HG02623 (cell line): ENCODE measurements around the gene LRRC8E.
A peak's percentile ranks its signal among the peaks of the same experiment; 100 is the strongest.

Experiments used
- ATAC-seq: cut with Tn5 transposase; IDR thresholded peaks from one replicate; pipeline ENCODE4 v1.9.1; 2021; ENCODE audit warnings: moderate library complexity; ENCODE audit not compliant: unreplicated experiment

LRRC8E gene

DNA sequence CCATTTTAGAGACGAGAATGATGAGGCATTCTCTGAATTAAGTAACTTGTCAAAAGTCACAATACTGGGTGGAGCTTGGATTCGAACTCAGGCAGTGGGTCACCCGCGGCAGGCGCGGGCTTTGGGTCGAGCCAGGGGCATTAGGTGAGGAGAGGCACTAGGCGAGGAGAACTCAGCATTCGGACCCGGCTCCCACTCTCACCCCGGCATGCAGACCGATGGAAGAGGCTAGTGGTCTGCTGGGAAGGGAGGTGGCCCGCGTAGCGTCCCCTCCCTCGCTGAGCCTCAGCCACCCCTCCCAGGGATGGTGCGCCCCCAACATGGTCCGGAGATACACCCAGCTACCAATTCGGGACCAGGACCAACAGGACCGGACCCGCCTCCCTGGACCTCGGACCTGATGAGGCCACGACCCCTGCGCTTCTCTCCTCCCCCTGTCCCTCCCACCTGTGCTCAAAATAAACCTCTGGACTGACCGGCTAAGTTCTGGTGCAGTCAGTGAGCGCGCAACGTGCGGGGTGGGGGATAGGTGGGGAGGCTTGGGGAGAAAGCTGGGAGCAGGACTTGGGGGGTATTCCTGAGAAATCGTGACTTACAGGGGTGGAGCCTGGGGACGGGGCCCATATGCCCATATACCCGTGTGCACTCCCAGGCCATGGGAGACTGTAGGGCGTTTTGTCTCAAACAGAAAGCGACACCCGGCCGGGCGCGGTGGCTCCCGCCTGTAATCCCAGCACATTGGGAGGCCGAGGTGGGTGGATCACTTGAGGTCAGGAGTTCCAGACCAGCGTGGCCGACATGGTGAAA lies 30.5 kb downstream of the LRRC8E start:
- no peak for ATAC-seq

DNA sequence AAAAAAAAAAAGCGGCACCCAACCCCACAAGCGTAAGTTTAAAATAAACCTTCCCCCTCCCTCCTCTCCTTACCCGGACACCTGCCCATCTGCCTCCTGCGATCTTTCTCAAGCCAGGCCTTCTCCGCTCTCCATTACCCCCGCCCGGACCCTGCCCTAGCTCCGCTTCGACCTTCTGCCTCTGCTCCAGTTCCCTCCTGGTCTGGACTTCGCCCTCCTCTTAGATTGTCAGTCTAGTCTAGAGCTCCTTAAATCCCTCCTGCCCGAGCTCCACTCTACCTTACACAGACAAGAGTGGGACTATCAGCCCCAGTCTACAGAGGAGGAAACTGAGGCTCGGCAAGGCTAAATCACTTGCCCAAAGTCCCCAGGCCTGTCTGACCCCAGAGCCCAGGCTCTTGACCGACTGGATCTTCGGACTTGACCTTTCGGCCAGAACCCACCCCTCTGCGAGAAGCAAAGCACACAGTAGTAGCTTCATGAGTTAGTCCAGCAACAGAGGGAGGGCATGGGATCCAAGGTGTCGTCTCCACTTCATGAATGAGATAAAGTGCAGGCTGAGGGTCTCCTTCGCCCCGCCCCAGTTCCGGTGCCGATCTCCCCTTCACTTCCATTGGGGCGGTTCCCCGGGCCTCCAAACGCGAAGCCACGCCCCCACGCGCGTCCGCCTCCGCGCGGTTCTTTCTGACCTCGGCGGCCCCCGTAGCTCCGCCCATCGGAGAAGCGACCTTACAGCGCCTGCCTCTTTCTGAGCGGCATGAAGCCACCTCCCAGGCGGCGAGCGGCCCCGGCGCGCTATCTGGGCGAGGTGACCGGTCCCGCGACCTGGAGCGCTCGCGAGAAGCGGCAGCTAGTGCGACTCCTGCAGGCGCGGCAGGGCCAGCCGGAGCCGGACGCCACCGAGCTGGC lies 31.6 kb downstream of the LRRC8E start, which contains the start of gene SNAPC2:
TSS of gene SNAPC2 (plus strand) at position 729 of the 909 bp plus-strand sequence. CDS start at position 758, 29 bp downstream.
- peak; percentile 49 for ATAC-seq

DNA sequence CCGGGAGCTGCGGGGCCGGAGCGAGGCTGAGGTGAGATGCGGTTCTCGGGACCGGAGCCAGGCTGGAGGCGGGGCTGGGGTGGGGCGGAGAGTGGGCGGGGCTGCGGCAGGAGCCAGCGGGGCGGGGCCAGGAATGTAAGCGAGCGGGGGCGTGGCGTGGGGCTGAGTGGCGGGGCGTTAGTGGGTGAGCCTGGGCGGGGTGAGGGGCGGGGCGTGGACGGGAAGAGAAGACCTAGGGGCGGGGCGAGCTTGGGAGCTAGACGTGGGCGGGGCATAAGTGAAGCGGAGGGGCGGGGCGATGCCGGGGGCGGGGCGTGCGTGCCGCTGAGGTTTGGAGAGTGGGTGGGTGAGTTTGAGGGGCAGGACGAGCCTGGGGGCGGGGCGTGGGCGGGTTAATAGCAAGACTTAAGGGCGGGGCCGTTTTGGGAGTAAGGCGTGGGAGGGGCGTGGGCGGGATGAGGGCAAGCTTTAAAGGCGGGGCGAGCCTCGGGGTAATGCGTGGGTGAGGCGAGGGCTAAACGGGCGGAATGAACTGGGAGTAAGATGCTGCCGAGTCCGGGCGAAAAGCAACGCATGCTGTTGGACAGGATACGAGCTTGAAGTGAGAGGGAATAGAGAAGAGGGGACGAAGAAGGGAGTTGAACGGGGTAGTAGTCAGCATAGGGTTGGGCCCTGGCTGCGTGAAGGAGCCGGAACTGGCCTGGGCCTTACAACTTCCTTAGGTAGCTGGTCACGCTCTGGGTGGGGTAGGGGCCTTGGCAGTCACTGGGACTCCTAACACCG lies 32.4 kb downstream of the LRRC8E start:
- peak; percentile 37 for ATAC-seq

DNA sequence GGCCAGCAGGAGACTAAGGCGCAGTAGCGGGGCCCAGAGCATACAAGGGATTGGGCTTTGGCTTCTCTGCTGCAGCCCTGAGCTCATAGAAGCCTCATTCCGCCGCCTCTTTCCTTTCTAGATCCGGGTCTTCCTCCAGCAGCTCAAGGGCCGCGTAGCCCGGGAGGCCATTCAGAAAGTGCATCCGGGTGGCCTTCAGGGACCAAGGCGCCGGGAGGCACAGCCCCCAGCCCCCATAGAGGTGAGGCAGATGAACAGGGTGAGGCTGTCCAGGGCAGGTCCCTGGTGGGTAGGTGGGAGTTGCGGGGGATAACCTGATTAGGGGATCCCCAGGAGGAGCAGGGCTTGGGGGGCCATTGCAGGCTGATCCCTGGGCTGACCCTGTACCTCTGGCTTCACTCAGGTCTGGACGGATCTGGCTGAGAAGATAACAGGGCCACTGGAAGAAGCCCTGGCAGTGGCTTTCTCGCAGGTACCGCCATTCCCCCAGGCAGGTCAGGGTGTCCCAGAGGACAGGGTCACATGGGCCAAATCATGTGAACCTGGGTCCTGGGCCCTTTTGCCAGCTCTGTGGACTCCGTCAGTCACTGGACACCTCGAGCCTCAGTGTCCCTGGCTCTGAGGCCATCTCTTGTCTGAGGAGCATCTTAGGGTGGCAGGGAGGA lies 33.1 kb downstream of the LRRC8E start:
- no peak for ATAC-seq

DNA sequence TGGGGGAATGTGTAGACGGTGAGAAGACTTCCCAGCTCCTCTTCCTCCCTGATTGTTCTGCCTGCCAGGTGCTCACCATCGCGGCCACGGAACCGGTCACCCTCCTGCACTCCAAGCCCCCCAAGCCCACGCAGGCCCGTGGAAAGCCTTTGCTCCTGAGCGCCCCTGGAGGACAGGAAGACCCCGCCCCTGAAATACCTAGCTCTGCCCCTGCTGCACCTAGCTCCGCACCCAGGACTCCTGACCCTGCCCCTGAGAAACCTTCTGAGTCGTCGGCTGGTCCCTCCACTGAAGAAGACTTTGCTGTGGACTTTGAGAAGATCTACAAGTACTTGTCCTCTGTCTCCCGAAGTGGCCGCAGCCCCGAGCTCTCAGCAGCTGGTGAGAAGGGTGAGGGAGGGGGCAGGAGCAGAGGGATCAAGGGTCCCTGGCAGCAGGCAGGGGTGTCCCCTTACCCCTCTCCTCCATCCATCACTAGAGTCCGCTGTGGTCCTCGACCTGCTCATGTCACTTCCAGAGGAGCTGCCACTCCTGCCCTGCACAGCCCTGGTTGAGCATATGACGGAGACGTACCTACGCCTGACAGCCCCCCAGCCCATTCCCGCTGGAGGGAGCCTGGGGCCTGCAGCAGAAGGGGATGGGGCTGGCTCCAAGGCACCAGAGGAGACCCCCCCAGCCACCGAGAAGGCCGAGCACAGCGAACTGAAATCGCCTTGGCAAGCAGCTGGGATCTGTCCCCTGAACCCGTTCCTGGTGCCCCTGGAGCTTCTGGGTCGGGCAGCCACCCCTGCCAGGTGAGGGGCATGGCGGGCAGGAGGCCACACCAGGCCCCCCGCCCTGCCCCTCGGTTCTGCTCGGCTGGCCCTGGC lies 33.9 kb downstream of the LRRC8E start:
- ATAC-seq, result no peak

DNA sequence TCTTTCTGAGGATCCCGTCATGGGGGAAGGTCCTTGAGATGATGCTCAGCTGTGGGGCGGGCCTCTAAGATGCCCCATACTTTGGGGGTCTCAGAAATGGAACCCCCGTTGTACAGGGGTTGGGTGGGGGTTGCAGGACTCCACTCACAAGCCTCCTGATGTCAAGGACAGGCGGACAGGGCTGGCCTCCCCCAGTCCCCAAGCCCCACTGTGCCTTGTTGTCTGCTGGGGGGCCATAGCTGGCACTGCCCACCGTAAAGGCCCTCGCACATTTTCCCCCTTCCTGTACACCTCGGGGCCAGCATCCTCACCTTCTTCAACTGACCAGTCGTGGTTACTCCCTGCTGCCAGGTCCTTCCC lies 34.5 kb downstream of the LRRC8E start:
- ATAC-seq, result no peak

DNA sequence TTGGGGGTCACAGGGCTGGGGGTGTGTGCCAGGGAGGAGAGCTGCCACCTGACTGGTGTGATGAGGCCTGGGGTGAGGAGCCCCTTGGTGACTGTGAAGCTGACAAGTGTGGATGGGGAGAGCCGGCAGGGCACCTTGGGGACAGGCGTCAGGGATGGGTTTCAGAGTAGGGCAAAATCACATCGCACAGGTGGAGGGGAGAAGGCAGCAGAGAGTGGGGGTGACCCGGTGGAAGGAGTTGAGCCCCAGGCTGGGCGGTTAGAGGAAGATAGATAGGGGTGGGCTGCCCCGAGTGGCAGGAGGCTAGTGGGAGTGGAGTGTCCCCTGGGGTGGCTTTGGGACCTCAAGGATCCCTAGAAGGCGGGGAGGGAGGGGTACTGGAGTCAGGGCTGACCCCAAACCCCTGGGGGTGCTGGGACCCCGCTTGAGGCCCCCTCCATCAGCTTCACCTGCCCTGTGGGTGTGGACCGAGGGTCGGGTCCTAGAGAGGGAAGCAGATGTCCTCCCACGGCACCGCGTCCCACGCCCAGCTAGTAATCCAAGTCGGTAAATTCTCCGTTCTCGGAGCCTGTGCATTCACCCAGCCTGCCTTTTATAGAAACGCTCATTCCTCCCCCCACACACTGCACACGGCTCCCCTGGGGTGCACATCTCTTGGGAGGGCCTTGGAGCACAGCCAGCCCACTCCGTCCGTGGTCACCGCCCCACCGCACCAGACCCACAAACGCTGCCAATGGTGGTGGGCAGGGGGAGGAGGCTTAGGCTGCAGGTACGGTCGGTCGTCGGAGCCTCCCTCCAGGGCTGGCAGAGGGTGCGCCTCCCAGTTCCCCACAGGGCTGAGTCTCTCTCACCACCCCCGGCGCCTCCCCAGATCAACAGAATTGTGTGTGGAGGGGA lies 35.2 kb downstream of the LRRC8E start:
- ATAC-seq, result no peak

DNA sequence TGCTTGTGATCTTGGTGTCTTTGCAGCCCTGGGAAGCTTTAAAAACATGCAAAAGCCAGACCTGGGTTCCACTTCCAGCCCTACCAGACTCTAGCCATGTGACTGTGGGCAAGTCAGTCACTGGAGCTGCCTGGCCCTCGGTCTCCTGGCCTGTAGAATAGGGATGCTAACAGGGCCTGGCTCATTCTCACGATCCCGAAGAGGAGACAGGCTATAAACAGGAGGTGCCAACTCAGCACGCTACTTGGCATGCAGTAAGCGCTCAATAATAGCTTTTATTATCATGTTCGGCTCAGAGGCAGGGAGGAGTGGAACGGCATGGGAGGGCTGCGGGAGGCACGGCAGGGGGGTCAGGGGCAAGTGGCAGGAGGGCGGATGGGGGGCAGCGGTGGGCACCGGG lies 35.9 kb downstream of the LRRC8E start:
- ATAC-seq, result no peak

DNA sequence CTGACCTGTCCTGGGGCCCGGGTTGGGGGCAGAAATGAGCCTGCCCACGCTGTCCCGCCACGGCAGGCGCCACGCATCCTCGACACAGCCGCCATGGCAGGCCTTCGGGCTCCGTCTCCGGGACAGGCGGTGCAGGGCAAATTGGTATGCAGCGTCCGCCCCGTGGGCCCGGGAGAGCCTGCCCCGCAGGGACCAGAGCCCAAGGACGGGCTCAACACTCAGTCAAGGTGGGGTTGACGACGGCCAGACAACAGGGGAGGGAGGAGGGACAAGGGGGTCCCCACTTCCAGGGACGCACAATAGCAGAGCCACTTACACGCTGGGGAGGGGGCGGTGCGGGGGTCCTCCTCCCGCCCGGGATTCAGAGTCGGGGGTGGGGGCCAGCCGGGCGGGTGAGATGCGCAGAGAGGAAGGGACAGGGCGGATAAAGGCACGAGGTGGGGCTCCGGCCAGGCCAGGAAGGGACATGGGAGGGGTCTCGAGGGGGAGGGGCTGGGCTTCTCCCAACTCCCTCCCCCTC lies 36.4 kb downstream of the LRRC8E start:
- no peak for ATAC-seq

DNA sequence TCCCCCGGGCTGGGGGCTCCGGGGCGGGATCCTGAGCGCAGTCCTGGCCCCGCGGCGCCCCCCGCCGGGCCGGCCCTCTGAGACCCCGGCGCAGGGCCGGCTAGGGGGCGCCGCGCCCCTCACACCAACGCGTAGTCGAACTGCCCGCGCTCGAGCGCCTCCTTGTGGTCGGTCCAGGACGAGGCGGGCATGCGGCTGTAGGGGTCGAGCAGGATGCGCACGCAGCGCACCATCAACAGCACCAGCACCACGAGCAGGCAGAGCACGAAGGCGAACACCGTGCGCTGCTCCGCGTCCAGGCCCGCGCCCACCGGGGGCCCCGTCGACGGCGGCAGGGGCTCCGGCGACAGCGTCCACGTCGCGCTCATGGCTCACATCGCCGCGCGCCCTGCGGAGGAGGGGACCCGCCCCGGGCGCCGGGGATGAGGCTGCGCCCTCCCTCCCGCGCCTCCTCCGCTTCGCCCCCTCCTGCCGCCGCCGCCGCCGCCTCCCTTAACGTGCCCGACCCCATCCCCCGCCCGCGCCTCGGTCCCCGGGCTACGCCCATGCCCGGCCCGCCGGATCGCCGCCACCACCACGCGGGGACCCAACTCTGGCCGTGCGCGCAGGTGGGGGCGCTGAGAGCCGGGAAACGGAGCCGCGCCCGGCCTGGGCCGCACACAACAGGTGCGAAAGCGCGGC lies 37.0 kb downstream of the LRRC8E start:
- ATAC-seq, result no peak

DNA sequence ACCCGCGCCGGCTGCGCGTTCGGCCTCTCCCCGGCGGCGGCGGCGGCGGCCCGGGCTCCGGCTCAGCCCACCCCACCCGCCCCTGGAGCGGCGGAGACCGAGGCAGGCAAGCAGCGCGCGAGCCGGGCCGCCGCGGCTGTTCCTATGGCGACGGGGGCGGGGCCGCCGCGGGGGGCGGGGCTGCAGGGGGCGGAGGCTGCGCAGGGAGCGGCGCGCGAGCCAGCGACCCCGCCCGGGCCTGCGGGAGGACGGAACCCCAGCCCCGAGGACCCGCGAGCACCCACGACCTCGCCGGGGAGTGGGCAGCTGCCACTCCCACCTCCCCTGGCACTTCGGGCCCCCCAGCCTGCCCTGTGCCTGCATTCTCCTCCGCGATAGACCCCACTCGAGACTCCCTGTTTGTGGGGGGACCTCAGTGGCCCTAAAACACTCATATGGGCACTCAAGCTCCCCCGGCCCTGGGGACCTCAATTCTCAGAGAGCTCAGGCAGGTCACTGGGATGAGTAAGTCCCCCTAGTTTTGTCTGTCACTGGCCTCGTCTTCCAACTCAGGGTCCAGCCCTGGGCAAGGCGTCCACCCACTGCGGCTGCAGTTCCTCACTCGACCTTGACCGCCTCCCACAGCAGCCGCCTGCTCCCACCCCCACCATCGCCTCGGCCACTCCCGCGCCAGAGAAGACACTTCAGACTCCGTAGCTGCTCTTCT lies 37.9 kb downstream of the LRRC8E start, which contains the start of gene CTXN1:
TSS of gene CTXN1 (minus strand) at position 115 of the 706 bp plus-strand sequence. CDS start 597 bp downstream, outside the sequence.
- ATAC-seq, result no peak

DNA sequence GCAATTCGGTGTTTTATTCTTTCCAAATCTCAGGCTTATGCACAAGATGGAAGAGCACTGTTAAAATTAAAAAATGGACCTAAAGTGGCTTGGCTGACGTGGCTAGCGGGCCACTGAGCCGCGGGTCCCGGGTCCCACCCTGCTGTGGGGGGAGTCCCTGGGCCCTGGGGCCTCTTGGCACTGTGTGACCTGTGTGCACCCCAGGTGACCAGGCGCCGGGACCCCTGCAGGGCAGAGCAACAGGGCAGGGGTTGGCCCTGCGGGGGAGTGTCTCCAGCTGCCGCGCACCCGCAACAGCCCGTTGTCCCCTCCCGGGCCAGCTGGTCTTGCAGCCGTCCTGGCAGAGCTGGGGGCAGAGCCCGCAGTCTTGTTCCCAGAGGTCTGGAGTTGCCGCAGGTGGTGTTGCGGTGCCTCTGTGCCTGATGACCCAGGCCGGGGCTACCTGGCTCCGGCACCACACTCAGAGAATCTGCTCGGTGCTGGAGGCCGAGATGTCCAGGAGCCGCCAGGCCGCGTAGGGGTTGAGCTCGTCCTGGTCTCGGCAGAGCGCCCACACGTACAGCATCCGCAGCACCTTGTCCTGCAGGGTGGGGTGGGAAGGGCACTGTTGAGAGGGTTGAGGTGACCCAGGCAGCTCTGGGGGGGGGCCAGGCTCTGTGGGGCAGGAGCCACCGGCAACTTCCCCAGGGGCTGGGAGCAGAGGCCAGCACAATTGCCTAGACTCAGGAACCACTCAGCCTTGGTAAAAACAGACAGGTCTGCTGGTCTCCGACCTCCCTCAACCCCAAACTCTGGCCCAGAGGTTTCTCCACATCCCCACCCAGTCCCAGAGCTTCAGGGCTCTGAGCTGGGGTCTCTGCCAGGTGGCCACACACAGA lies 38.7 kb downstream of the LRRC8E start:
- no peak for ATAC-seq

DNA sequence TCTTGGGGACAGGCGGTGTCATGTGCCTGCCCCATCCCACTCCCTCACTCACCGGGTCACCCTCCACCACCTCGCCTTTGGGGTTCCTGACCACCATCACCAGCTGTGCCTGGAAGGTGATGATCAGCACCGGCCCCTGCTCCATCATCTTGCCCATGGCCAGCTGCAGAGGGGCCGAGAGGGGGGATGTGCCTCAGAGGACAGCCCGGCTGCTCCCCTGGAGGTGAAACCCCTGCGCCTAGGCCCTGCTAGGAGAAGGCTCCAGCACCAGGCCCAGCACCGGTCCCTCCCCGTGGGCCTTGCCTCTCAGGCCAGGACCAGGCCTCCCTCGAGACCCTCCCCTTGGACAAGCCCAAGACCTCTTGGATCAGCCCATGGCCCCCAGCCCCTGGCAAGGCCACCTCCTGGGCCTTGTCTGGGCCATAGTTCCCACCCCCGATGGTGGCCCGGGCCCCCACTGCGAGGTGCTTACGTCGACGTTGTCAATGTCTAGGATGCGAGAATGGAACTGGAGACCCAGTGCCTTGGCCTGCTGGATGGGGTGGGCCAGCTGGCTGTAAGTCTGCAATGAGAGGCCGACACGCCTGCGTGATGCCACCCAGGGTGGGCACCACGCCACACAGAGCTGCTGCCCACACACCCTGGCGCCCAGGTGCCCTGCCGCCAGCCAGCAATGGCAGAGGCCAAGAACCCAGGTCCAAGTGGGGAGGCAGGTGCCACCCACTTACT lies 39.5 kb downstream of the LRRC8E start:
- ATAC-seq, result no peak

DNA sequence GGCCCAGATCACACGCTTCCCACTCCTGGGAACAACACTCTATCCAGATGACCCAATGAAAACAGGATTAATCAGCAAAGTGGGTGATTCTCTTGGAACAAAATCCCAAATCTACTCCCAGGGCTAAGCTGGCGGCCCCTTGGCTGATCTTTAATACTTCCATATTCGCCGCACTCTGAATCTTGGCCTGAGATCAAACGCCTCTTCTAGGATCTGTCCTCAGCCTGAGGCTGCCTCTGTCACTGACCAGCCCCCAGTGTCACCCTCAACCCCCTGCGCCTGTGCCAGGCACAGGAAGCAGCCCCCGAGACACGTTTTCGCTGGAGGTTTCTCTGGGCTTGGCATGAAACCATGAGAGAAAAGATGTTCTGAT lies 40.0 kb downstream of the LRRC8E start:
- ATAC-seq, result no peak
